OCI-LY3 (cell line): ENCODE results near the gene OSBPL2.

Source experiments
- CTCF ChIP-seq: fragments of 200-600, 300-600 bp; sonication (generic); IDR thresholded peaks from 2 replicates; pipeline ENCODE4 v1.5.1; 2014; ENCODE audit warnings: antibody characterized with exemption, low read length, low read depth
- EZH2phosphoT487 ChIP-seq: fragments of 200-600 bp; shearing (Covaris generic); IDR thresholded peaks from 2 replicates; pipeline ENCODE4 v1.6.1; 2018; ENCODE audit warnings: antibody characterized with exemption, mixed run types, low read depth

DNA sequence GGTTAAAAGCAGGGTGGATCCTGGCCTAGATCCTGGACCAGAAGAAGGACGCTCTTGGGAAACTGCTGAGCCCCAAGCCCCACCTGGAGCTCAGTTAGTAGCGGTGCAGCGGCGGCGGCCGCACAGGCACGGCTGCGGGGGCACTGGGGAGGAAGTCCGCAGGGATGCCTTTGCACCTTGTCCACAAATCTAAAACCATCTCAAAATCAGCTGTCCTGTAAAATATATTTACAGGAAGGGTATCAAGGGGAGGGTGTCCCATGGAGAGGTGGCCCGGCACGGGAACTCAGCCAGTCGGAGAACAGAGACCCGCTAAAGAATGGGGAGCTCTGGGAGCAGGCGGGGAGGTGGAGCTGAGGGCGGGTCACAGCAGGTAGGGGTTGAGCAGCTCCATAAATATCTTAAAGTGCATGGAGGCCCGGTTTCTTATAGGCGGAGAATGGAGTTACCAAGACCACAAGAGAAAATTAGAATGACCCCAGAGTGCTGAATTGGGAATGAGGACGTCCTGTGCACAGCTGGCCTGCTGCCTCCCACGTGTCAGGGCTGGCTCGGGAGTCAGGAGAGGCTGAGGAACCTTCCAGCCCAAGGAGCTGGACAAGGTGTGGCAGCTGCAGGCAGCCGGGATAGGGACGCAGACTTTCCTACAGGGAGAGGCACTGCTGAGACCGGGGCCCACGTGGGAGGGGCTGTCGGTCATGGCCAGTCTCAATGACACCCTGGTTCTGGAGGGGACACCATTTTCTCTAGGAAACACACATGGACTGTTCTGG, 47.5 kb upstream of the OSBPL2 start:
- TF ChIP-seq CTCF (no peak), EZH2phosphoT487 (no peak)
